Neutrophil (primary cell): ENCODE measurements around the gene LIG1.
"Not testable (repeated sequence)": the region's sequence is repeated elsewhere in the genome, so short reads cannot be mapped to it uniquely, and the experiment has no call there.

Experiments used
- H3K27ac ChIP-seq: fragments of 200-600 bp; sonication (generic); 2 replicates; pipeline ENCODE4 v1.5.1; 2016; ENCODE audit warnings: mild to moderate bottlenecking, moderate library complexity
- H3K27me3 ChIP-seq: fragments of 200-600 bp; sonication (generic); 2 replicates; pipeline ENCODE4 v1.6.0; 2016; ENCODE audit warnings: mild to moderate bottlenecking
- H3K36me3 ChIP-seq: fragments of 200-600 bp; sonication (generic); 2 replicates; pipeline ENCODE4 v1.5.1; 2017
- H3K4me1 ChIP-seq, 2 experiments: fragments of 200-600 bp in 1 of 2; sonication (generic) in 1 of 2; 1 replicate in 1 of 2; 2 replicates in 1 of 2; pipeline versions ENCODE4 v1.5.1 to v1.6.1; 2013 to 2016; ENCODE audit warnings: low read depth in 1 of 2, low read length in 1 of 2, mild to moderate bottlenecking in 1 of 2, moderate library complexity in 1 of 2; ENCODE audit not compliant: control insufficient read depth in 1 of 2, insufficient read depth in 1 of 2
- H3K4me3 ChIP-seq, 2 experiments: fragments of 200-600 bp in 1 of 2; sonication (generic) in 1 of 2; 1 replicate in 1 of 2; 2 replicates in 1 of 2; pipeline ENCODE4 v1.5.1; 2013 to 2016; ENCODE audit warnings: low read depth in 1 of 2, low read length in 1 of 2, mild to moderate bottlenecking in 1 of 2, moderate library complexity in 1 of 2
- H3K9me3 ChIP-seq: fragments of 200-600 bp; sonication (generic); 2 replicates; pipeline ENCODE4 v1.5.1; 2016
- TF ChIP-seq, protein P1 (sequence below): fragments of 200-600 bp; sonication (generic); IDR thresholded peaks from 2 replicates; pipeline ENCODE4 v1.5.1; 2016; ENCODE audit warnings: antibody characterized with exemption

LIG1 gene

DNA sequence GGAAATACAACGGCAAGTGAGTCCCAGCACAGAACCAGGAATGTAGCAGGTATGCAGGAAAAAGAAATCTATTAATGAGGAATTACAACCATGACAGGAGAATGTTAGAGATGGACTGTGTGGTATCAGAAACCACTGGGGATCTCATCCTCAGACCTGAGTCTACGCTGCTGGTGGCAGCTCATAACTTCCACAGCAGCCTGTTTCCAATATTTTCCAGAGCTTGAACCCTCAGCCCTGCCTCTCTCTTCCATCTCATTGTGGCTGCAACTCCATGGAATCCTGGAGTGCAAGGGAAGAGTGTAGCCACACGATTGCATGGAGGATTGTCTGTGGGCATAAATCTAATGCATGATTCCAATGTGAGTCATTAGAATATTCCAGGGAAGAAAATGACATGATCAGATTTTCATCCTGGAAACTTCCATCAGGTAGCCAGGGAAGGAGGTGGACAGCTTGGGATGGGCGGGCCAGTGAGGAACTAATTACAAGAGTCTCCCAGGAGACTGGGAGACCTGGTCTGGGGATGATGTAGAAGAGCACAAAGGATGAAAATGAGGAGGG lies 74.5 kb downstream of the LIG1 start:
- no peak overlapping the region for H3K4me3 ChIP-seq
- no peaks in the 10 kb centered on the region for H3K4me1 ChIP-seq
- TF ChIP-seq, protein P1, sequence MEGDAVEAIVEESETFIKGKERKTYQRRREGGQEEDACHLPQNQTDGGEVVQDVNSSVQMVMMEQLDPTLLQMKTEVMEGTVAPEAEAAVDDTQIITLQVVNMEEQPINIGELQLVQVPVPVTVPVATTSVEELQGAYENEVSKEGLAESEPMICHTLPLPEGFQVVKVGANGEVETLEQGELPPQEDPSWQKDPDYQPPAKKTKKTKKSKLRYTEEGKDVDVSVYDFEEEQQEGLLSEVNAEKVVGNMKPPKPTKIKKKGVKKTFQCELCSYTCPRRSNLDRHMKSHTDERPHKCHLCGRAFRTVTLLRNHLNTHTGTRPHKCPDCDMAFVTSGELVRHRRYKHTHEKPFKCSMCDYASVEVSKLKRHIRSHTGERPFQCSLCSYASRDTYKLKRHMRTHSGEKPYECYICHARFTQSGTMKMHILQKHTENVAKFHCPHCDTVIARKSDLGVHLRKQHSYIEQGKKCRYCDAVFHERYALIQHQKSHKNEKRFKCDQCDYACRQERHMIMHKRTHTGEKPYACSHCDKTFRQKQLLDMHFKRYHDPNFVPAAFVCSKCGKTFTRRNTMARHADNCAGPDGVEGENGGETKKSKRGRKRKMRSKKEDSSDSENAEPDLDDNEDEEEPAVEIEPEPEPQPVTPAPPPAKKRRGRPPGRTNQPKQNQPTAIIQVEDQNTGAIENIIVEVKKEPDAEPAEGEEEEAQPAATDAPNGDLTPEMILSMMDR, result no peak
- no peaks in the 10 kb centered on the region for H3K9me3 ChIP-seq
- peaks cover 13% of the 10 kb centered on the region for H3K27me3 ChIP-seq
- H3K36me3 ChIP-seq, result no peaks in the 10 kb centered on the region
- no peak overlapping the region for H3K27ac ChIP-seq

- H3K9me3 ChIP-seq, result no peaks in the 10 kb centered on the region
- no peak overlapping the region for H3K4me3 ChIP-seq
- no peak overlapping the region for H3K27ac ChIP-seq
- no peaks in the 10 kb centered on the region for H3K36me3 ChIP-seq
- TF ChIP-seq, protein P1, result no peak
- H3K27me3 ChIP-seq, result peaks cover 18% of the 10 kb centered on the region
- H3K4me1 ChIP-seq, result no peaks in the 10 kb centered on the region
Measured at GRCh38 chr19:48094855-48095203, 75.3 kb downstream of the LIG1 start.

- no peak overlapping the region for H3K27ac ChIP-seq
- peaks cover 13% of the 10 kb centered on the region for H3K27me3 ChIP-seq
- no peaks in the 10 kb centered on the region for H3K4me1 ChIP-seq
- no peak overlapping the region for H3K4me3 ChIP-seq
- H3K9me3 ChIP-seq, result no peaks in the 10 kb centered on the region
- TF ChIP-seq, protein P1, result no peak
- H3K36me3 ChIP-seq, result no peaks in the 10 kb centered on the region
Measured at GRCh38 chr19:48094129-48094854, 75.9 kb downstream of the LIG1 start.

- not testable (repeated sequence) for H3K36me3 ChIP-seq, H3K4me1 ChIP-seq
- H3K27me3 ChIP-seq, result peaks cover 10% of the 10 kb centered on the region
Measured at GRCh38 chr19:48091111-48091718, 78.9 kb downstream of the LIG1 start.

DNA sequence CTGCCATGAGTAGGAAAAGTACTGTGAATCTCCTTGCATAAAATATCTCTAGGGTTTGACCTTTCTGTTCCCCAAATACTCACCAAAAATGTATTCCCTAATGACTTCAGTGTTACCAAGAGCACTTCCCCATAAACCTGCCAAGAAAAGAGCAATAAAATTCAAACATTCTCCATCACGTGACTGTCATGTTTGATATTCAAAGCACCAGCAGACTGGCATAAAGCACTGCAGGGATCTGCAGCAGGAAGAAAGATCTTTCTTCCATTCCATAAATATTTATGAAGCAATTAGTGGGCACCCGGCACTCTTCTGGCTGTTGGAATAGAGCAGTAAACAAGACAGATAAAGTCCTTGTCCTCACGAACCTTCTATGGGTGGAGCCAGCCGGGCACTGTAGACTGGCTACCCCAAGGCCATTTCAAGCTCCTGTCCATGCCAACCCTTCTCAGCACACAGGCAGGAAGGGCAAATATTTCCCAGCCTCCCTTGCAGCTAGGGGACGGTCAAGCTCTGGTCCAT lies 79.8 kb downstream of the LIG1 start:
- Histone ChIP-seq H3K27ac (no peak overlapping the region), H3K36me3 (no peaks in the 10 kb centered on the region), H3K9me3 (no peaks in the 10 kb centered on the region), H3K27me3 (peaks cover 6% of the 10 kb centered on the region), H3K4me1 (no peaks in the 10 kb centered on the region), H3K4me3 (no peak overlapping the region)
- TF ChIP-seq, protein P1, result no peak

More at GRCh38 chr19:48091111-48091718, 78.9 kb downstream of the LIG1 start:
- not testable (repeated sequence) for H3K27ac ChIP-seq, H3K4me3 ChIP-seq, H3K9me3 ChIP-seq

DNA sequence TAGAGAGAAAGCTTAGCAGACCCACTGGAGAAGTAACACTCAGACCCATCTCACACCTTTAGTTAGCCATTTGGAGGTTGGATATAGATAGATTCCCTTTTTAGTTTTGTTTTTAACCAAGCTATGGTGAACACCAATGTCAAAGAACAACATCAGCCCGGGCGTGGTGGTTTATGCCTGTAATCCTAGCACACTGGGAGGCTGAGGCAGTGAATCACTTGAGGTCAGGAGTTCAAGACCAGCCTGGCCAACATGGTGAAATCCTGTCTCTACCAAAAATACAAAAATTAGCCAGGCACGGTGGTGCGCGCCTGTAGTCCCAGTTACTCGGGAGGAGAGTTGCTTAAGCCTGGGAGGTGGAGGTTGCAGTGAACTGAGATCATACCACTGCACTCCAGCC lies 81.2 kb downstream of the LIG1 start:
- H3K27me3 ChIP-seq, H3K27ac ChIP-seq, H3K36me3 ChIP-seq, H3K4me3 ChIP-seq, H3K4me1 ChIP-seq, H3K9me3 ChIP-seq: not testable (repeated sequence)
